GM12875 (cell line): ENCODE results near the gene TCF12.

ENCODE experiments used
- H3K4me3 ChIP-seq: one replicate; pipeline ENCODE4 v1.5.1; 2011; ENCODE audit warnings: low read depth, low read length, control low read depth
- CTCF ChIP-seq: IDR thresholded peaks from 2 replicates; pipeline ENCODE4 v1.5.1; 2011; ENCODE audit warnings: low read depth, mild to moderate bottlenecking, control low read depth, inconsistent platforms, low read length, moderate library complexity, borderline replicate concordance; ENCODE audit not compliant: insufficient read depth

Gene TCF12

DNA sequence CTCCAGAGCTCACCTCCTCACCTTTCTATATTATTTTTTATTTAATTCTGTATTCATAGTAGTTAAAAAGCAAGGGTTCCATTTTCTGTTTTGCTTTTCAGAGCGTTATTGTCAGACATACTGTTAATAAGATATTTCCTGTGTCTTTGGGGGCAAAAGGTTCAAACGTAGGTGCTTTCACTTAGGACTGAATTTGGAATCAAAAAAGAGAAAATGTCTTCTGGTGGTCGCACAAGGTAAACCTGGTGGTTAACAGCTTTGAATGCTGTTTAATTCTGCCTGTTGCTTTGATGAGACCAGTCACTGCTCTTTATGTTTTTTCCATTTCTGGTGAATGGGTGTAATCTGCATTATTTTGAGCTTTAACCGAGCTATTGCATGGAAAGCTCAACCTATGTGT, 212.5 kb downstream of the TCF12 start:
- no peak for TF ChIP-seq CTCF
- H3K4me3 ChIP-seq = no peak overlapping the region

- no peak overlapping the region for H3K4me3 ChIP-seq
- no peak for TF ChIP-seq CTCF
Observed at GRCh38 chr15:57133127-57133968, 214.9 kb downstream of the TCF12 start.

DNA sequence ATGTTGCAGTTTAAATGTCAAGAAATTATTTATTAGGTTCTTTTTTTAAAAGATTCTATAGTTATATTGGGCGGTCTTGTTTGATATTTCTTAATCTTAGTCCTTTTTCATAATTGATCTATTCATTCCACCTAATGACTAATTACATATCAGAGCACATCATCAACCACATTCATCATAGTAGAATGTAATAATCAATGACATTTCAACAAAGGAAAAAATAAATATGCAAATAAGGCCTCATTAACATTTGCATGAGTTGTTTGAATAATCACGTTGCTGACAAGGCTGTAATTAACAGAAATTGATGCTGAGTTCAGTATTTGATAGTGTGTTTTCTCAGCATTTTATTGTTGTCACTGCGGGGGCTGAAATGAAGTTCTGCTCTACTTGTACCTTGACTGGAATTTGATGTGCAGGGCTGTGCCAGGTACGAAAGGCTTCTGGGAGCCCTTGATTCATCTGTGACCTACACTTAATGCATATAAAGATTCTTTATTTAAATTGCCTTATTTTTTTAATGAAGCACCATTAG, 215.7 kb downstream of the TCF12 start:
- TF ChIP-seq CTCF = no peak
- no peak overlapping the region for H3K4me3 ChIP-seq

DNA sequence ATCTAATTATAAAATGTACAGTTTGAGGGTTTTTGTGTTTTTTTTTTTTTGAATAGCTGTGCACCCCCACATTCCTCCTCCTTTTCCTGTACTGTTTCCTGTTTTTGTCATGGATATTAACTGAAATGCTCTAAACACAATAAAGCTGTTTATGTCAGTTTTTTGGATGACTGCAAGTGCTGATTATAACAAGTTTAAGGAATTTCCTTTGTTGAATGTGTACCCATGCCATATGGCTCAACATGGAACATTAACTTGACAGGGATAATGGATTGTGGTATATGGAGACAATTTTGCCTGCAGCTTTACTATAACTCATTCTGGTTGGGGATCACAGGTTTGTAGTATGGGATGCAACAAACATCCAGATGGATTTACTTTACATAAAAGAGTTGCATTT, 216.4 kb downstream of the TCF12 start:
- no peak for TF ChIP-seq CTCF
- H3K4me3 ChIP-seq = no peak overlapping the region

DNA sequence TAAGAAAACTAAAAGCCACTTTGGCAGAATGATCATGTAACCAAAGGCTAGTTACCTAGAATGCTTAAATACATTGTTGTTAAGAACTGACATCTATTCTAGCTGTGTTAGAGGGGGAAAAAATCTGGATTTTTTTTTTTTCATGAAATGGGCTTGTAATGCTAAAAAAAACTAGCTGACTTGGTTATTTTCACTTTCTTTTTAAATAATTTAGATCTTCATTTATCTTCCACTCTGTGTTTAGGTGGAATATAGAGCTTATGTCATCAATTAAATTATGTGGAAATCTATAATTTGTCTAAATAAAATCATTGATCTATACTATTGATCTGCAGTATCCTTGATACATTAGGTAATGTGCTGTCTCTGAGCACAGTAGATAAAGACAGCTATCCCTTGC, 217.4 kb downstream of the TCF12 start:
- no peak overlapping the region for H3K4me3 ChIP-seq
- TF ChIP-seq CTCF = no peak

- no peak overlapping the region for H3K4me3 ChIP-seq
- peak; percentile 61; the same call in 1 of the 2 replicates for TF ChIP-seq CTCF
Observed at GRCh38 chr15:57138349-57138788, 219.9 kb downstream of the TCF12 start.
